HL-60/S4 treated with phorbol 12-myristate 13-acetate at 8.2 ng/mL for 4 days and 3 days (cell line): ENCODE data around the gene EVI2B.
"Not testable (repeated sequence)": the region's sequence is repeated elsewhere in the genome, so short reads cannot be mapped to it uniquely, and the experiment has no call there.

ENCODE experiments used
- in situ Hi-C: fragments of 300-500 bp; cut with MboI; formaldehyde crosslinking; loops from 2 replicates; pipeline ENCODE4 v1.15.0; 2022; ENCODE audit warnings: low sequenced_read_pairs

Gene EVI2B

DNA sequence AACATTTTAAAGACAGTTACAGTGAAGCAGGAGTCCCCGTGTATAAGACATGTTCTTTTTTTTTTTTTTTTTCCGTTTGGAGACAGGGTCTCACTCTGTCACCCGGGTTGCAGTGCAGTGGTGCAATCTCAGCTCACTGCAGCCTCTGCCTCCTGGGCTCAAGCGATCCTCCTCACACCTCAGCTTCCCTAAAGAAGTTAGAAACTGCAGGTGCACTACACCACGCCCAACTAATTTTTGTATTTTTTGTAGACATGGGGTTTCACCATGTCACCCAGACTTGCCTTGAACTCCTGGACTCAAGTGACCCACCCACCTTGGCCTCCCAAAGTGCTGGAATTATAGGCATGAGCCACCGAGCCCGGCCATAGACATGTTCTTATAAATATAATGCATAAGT is 3.0 kb downstream of the EVI2B start:
- in situ Hi-C loops: no loop called here

DNA sequence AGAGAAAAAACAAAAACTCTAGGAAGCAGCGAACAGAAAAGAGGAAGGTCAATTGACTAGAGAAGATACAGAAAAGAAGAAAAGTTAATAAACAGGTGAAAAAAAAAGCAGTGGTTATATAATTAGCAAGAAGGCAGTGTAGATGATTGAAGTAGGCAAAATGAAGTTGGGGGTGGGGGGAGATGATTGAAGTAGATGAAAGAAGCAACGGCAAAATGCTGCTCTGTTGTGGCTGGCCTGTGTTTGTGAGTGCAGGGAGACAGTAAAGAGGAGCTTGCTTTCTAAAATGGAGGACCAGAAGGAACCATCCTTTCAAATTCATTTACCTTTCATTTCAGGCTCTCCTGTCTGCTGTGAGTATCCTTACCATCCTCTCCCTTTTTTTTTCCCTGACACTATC is 3.6 kb downstream of the EVI2B start:
- in situ Hi-C loops: no loop called here

DNA sequence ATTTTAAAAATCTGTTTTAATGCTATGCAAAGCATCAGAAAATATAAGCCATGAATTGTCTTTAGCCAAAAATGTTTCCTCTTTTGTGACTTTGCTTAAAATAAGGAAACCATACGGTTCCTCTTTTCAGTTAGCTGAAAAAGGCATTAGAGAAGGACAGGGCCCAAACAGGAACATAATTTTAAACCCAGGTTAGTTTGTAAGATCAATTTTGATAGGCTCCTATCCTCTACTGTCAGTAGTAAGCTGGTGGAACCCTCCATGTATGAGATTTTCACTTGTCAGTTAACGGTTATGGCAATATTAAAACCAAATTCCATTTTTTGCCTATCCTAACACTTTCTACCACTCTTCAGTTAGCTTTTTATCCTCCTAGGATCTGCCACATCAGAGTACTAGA is 4.3 kb downstream of the EVI2B start:
- in situ Hi-C loops: no loop called here

DNA sequence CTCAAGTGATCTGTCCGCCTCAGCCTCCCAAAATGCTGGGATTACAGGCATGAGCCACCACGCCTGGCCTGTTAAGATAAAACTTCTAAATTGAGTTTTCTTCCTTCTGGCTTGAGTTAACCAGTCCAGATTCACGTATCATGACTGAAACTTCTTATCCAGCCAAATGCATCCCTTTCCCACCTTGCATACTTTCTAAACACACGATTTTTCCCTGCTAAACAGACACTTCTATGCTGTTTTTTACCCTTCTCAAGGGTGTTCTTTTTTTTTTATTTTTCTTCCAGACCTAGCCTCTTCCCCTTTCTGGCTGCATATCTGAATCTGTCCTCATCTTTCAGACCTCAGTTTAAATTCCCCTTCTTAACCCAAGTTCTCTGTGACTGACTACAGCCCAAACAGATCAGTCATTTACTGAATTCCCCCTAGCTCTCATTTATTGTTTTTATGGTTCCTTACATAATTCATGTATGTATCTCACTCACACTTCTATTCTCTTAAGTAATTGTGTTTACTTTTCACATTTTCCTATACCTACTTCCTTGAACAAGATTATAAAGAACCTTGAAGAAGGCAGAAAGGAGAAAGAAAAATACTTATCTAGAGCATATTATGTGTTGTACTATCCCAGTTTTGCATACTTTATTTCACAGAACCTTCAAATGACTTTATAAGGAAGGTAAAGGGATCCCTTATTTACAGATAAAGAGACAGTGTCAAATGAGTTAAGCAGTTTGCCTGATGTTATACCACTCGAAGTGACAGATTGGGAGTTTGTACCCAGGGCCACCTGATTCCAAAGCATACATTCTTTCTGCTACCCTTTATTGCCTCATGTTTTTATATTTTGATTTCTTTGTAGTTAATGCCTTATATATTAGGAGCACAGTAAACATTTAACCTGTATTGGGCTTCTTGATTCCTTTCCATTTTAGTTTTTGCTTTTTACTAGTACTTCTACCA is 5.2 kb downstream of the EVI2B start:
- in situ Hi-C loops: no loop called here

DNA sequence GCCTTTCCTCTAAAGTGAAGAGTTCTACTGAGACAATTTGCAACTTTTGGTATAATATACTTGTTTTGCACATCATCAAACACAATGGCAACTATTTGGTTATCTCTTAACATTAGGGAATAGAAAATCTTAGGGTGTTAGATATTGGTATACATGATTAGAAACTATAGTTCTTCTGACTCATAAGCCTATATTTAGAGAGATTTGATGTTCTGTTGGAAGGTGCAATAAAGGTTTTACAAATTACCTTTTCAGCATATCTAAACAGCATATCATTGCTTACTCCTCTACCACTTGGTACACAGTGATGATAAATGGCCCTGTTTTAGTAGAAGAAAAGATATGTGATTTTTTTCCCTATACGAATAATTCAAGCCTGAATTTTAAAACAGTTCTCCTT is 6.2 kb downstream of the EVI2B start:
- in situ Hi-C loops: no loop called here

DNA sequence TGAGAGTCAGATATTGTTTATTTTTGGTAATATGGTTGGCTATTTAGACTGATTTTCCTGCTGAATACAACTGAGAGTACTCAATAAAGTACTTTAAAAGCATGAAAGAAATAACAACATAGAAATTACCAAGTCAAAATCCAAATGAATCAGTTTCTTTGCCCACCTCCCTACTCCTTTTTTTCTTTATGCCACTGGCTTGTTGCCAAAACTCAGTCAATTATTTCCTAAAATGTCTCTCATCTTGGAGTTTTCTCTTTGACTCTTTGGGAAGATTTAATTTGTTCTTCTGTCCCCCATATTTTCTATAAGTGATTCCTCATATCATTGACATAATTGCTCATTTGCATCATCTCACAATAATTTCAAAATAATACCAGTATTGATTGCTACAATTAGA is 14.2 kb downstream of the EVI2B start:
- in situ Hi-C loops: no loop called here

DNA sequence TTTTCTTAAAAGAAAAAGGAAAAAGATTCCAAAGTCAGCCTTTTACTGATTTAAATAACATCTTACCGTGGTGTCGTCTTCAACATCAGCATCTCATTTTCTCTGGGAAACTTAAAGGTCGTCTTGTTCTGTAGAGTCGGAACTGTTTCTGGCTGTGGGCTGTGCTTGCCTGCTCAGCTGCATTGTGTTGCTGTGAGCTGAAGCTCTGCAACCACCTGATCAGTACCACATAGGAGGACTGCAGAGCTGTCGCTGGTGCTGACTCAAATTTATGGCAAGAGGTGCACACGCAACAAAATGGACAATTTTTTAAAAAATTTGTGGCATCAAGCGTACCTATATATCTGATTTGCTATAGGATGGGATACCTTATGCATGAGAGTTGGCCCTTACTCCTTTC is 16.8 kb downstream of the EVI2B start, which contains the start of gene OMG:
TSS of gene OMG (minus strand) at position 150 of the 400 bp plus-strand sequence. CDS start 908 bp downstream, outside the sequence.
- in situ Hi-C loops: no loop called here

DNA sequence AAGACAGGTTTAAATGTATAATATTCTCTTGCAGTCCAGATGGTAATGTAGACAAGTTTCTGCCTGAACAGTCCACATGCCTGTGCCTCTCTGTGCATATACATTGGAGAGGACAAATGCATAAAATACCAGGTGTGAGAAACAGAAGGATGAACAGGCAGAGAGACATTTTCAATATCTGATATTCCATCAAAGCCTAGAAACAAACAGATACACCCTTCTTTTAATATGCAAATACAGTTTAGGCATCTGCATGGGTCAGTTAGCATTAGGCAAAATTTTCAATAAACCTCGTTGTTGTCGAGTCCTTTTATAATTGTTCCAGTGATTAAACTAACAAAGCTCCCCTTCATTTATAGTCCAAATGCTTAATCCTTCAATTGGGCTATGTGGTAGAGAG is 17.7 kb downstream of the EVI2B start:
- in situ Hi-C loops: no loop called here

DNA sequence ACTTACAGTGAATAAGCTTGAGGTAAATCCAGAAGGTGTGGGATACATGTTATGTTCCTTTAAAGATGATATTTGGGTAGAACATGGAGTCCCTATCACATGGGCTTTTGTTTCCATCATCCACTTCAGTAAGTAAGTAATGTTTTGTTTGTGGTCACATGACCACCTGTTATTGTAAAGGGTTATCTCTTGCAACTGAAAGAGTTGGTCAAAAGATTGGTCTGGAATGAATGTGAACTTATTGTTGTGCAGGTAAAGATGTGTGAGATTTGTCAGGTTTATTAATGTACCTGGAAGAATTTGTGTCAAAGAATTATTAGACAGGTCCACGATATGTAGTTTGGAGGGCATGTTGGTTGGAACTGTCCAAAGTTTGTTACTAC is 18.4 kb downstream of the EVI2B start:
- in situ Hi-C loops: no loop called here

DNA sequence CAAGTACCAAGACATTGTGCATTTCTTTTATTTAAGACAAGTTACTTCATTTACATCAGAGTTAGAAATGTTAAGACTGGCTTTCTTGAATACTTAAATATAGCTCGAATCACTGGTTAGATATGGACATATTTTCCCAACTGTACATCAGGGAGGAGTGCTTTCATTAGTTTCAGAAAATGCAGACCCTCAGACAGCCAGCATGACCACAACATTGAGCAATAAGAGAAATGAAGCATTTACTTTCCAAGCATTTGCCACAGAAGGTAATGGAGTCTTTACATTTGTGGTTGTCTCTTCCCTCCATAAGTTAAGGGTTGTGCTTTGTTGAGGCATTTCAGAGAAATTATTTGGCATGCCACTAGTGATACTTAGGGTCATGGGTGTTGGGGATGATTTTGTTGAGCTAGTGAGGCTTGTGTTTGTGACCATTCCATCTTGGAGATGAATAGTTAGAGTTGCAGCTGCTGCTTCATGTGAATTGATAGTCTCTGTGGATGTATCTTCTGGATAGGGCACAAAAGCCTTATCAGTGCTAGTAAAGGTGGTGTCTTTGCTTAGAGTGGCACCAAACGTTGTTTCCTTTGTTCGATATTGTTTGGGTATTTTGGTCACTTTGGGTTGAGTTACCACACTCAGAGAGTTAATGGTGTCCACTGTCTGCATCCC is 18.9 kb downstream of the EVI2B start:
- in situ Hi-C loops: no loop called here

DNA sequence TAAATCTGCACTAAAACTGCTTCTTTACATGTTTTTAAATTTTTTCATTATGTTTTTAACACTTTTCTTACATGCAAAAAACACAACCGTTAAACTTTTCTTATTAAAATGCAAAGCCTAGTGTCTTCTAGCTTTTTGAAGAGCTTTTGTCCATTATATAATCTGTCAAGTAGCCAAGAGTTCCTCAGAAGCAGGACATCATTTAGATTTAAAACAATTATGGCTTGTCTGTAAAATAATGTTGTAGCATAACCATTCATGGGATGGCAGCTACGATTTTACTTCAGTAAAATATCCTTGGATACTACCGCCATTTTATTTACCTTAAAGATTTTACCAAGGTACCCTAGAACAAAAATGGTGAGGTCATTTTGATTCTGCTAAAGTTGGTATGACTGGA is 19.6 kb downstream of the EVI2B start:
- in situ Hi-C loops: no loop called here

DNA sequence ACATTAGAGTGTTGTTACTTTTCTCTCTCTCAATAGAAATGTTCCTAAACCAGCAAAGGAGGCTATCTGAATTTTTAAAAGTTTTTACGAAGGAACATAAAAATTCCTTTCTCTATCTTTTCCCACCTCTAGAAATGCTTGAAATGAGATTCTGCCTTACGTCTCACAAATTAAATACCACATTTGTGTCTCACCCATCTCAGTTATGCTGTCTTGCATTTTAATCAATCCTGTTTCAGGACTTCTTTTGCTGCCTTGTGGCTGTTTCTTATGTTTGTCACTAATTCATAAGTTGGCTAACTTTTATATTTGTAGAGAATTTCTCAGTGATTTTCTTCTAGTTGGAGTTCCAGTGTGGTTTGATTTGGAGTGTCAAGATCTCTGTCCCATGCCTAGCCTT is 20.3 kb downstream of the EVI2B start:
- in situ Hi-C loops: no loop called here

DNA sequence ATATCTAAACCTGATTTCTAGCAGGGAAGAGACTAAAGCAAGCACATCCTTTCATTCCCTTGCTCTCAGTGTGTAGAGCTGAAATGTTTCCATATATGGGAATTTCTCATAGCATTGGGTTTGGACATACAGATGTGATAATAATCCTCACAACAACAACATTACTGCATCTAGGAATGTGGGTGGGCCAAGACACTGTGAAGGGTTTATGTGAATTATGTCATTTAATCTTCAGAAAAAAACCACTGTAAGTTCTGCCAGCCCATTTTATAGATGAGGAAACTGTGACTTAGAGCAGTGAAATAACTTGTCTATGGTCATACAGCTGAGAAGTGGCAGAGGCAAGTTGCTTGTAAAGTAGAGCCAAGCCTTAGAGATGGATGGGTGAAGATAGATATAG is 22.0 kb downstream of the EVI2B start:
- in situ Hi-C loops: no loop called here

DNA sequence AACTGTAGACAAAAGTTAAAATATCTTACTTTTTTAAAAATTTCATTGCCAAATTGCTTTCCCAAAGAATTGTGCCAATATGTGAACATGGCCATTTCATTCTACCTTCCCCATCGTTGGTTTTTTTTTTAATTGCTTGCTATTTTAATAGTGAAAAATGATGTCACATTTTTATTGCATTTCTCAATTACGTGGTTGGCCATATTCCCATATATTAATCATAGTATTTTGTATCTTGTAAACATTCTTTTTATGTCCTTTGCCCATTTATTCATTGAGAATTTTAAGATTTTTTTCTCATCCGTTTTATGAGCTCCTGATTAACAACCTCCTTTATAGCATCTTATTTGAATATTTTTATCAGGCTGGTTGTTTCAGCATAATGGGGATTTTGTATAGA is 24.1 kb downstream of the EVI2B start:
- in situ Hi-C loops: no loop called here

DNA sequence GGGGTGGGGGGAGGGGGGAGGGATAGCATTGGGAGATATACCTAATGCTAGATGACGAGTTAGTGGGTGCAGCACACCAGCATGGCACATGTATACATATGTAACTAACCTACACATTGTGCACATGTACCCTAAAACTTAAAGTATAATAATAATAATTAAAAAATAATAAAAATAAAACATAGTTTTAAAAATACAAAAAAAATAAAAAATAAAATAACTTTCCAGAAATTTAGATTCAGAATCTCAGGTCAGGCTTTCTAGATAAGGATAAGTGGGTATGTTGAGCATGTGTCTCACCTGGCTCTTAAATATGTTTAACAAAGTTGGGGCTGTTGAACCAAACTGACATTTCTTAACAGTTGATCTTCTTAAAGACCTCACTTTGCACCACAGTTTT is 25.9 kb downstream of the EVI2B start:
- in situ Hi-C loops: not testable (repeated sequence)

DNA sequence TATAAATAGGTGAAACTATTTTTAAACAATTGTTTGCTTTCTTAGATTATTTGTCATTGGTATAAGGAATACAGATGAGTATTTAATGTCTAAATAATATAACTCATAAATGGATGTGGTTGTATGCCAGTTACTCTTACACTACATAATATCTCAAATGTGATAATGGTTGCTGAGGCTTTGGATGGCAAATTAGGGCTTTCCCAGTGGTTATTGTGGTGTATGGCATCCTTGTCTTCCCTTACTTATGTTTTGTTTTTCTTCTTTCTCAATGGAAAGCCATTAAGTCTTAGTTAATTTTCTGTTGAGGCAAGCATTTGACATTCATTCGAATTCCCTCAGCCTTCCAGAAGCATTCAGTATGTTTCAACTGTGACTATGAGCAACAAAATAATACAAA is 27.3 kb downstream of the EVI2B start:
- in situ Hi-C loops: no loop called here

DNA sequence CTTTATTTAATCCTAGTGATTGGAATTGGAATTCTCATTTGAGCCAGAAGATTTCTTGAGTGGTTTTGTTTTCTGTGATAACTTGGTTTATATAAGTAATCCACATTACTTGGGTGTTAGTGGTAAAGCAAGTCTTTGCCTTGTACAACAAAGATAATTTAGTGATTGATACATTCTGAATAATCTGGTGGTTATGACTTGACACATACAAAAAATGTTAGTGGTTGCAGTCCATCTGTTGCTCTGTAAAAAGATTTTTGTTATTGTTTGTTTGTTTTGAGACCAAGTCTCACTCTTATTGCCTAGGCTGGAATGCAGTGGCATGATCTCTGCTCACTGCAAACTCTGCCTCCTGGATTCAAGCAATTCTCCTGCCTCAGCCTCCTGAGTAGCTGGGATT is 30.0 kb downstream of the EVI2B start:
- in situ Hi-C loops: no loop called here

DNA sequence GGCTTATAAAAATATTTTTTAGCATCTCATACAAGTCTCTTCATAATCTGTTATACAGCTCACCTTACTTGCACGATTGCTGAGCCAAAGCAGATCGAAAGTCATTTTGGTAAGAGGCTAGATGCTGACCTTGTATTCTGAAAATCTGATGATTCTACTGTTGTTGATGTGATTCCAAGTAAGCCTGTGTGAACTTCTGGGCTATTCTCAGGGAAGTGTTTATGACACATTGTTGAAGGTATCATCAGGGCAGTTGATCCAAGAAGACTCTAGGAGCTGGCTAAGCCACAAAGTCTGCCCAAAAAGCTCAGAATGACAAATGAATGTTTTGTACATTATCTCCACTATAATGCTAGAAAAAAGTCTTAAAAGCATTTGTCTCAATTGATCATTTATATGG is 32.8 kb downstream of the EVI2B start:
- in situ Hi-C loops: no loop called here

DNA sequence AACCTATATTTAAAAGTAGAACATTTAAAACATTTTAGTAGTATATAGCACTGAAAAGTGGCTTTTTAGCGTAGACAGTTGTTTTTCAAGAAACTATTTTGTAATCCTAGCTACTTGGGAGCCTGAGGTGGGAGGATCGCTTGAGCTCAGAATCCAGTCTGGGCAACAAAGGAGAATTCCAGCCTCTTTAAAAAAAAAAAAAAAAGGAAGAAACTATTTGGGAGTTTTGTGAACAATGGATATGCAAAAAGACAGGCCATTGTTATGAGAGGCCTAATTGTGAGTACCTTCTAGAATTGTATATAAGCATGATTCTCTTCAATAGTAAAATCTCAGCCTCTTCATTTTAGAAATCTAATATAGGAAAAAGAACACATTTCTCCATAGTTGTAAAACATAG is 34.5 kb downstream of the EVI2B start:
- in situ Hi-C loops: no loop called here

DNA sequence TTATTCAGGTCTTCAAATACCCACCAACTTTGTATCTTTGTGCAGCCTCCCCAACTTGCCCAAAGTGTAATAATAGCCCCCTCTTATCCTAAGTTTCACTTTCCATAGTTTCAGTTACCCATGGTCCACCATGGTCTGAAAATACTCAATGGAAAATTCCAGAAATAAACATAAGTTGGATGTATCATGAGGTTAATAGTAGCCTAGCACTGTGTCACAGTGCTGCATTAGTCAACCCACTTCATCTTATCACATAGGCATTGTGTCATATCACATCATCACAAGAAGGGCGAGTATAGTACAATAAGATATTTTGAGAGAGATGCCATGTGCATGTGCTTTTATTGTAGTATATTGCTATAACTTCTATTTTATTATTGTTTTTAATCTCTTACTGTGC is 38.7 kb downstream of the EVI2B start:
- in situ Hi-C loops: no loop called here

DNA sequence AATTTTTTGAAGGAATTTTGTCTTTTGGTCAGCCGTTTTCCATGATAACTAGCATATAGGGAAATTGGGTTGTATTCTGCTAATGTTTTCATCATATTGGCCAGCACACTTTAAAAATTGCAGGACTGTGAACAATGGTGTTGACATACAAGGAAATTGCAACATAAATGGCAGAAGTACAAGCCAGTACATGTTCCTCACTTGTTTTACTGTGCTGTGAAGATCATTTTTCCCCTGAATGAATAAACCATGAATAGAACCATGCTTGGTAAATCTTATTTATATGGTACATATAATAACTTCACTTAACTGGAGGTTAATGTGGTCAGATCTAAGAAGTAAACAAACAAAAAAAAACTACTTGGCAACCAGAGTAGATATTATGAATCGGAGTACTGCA is 39.6 kb downstream of the EVI2B start:
- in situ Hi-C loops: no loop called here

DNA sequence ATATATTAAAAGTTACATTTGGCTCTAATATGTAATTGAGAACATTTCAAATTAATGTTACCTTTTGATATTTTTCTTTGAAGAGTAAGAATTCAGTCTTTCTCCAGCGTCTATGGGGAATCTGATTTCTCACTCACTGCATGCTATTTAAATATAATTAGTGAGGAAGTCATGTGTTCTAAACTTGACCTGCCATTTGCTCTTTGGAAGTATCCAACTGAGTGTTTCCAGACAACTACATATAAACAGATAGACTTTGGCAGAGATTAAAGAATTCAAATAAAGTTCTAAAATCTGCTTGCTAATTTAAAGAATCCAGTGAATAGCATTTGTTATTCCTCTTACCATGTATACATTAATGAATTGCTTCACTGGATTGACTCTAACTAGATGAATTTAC is 40.3 kb downstream of the EVI2B start:
- in situ Hi-C loops: no loop called here
